Stimulated activated CD8-positive, alpha-beta memory T cell treated with anti-CD3 and anti-CD28 coated beads, Interleukin-12 subunit alpha, Interleukin-12 subunit beta, amount 100 ng/mL, for 24 hours (primary cell): ENCODE measurements around the gene FAM221A.
"Not testable (repeated sequence)": the region's sequence is repeated elsewhere in the genome, so short reads cannot be mapped to it uniquely, and the experiment has no call there.

Source experiments
- DNase-seq: peaks from one replicate; pipeline ENCODE4 v3.0.0-alpha.2; 2020; ENCODE audit errors: extremely low read depth

The FAM221A gene

DNA sequence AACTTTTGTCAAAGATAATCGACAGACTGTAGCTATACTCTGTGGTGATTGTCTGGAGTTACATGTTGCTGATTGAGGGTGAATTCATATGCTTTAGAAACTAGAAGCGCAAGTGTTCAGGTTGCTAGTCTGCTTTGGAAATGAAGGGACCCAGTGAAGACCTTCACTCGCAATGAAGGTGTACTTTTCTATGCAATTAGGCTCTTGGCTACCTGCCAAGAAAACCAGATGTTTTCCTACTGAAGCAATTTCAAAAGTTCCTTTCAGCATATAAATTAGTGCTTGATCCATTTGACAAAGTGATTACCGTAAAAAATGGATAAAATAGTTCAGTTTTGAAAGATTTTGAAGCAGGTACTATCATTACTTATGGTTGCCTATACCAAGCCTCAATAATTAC, 20.0 kb downstream of the FAM221A start:
- no peak for DNase-seq

DNA sequence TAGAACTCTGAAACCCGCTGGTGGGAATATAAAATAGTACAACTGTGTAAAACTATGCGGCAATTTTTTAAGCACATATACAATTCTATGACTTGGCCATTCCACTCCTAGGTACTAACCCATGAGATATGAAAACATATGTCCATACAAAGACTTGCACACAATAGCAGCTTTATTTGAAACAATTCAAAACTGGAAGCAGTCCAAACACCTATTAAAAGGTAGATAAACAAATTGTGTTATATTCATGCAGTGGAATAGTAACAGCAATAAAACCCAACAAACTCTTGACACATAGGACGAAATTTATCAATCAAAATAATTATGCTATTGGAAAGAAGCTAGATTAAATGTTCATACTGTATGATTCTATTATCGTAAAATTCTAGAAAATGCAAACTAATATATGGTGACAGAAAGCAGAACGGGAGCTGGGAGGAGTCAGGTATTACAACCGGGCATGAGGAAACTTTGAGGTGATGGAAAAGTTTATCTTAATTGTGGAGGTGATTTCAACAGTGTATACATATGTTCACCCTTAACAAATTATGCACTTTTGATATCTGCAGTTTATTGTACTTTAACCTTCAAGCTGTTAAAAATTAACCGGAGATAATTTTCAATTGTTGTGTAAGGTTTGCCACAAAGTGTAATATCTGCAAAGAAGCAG, 29.2 kb downstream of the FAM221A start:
- no peak for DNase-seq

DNA sequence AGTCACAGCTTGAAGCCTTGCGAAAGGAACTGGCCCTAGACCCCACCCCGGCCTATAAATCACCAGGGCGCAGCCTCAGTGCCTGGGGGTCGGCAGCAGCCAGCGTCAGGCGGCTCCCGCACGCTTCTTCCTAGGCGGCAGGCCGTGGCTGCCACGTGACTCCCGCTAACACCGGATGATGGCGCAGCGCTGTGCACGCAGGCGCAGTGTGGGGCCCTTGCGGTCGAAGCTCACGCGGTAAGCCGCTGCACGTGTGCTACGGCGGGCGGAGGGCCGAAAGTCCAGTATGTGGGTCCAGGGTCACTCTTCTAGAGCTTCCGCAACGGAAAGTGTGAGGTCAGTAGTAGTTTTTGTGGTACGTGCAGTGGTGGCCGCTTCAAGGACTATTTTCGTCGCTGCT, 30.0 kb downstream of the FAM221A start, which contains the start of gene STK31:
TSS of gene STK31 (plus strand) at position 220 of the 400 bp plus-strand sequence. CDS start at position 287, 67 bp downstream.
- no peak for DNase-seq

DNA sequence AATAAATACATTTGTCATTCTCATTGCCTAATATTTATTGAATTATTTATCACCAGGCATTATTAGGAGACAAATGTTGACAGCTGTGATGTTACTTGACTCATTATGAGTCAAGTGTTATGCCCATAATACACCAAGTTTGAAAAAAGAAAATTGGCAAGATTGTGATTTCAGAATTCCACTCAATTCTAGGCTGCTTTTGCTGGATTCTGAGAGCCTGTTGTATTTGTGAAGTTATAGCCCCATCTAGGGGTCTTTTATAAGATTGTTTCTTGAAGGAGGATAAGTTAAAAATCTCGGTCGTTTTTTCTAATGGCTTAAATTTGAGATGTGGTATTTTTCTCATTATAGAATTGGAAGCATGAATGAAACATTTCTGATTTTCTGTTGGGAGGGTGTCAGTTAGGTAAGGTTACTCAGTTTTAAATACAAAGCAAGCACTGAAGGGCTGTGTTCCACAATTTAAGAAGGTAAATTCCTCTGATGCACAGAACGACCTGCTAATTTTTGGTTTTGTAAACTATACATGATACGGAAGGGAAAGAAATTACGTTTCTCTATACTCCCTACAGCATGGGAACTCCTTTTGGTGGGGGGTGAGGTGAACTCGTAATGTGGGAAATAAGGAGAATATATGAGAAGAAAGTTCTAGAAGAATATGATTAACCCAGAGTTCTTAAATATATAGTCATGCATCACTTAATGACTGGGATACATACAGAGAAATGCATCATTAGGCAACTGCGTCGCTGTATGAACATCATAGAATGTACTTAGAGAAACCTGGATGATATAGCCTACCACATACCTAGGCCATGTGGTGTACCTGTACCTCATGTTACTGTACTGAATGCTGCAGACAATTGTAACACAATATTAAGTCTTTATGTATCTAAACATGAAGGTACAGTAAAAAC, 32.6 kb downstream of the FAM221A start:
- DNase-seq: no peak

DNA sequence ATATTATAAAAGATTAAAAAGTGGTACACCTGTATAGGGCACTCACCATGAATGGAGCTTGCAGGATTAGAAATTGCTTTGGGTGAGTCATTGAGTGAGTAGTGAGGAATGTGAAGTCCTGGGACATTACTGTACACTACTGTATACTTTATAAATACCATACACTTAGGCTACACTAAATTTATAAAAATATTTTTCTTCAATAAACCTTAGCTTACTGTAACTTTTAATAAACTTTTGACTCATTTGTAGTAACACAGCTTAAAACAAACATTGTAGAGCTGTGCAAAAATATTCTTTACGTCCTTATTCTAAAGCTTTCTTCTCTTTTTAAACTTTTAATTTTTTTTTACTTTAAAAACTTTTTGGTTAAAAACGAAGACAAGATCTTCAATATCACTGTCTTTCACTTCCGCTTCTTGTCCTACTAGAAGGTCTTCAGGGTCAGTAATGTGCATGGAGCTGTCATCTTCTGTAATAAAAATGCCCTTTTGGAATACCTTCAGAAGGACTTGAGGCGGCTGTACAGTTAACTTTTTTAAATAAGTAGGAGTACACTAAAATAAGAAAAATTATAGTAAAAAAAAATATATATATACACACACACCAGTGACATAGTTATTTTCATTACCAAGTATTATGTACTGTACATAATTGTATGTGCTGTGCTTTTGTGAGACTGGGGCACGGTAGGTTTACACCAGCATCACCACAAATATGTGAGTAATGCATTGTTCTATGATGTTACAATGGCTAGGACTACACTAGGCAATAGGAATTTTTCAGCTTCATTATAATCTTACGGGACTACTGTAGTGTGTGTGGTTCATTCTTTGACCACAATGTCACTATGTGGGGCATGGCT, 33.5 kb downstream of the FAM221A start:
- no peak for DNase-seq

DNA sequence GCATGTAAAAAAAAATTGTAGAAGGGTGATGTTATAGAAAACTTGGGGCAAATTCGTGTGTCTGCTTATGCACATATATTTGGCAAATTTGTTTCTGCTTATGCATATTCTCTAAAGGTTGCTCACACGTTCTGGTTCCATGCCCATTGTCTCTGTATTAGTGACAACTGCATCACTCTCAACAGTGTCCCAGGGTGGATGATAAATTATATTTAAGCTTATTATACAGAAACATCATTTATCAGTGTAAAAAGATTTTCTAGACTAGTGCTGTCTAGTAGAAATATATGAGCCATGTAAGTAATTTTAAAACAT, 34.1 kb downstream of the FAM221A start:
- DNase-seq: no peak

DNA sequence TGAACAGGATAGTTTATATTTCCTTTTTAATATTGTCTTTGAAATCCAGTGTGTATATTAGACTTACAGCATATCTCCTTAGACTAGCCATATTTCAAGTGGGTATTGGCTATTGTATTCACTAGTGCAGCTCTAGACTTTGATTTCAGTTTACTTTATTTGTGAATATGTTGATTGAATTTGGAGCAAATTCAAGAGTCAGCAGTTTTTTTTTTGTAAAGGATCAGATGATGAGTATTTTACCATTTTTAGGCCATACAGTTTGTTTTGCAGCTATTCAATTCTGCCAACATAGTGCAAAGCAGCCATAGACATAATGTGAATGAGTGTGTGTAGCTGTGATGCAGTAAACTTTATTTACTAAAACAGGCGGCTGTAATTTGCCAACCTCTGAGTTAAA, 34.6 kb downstream of the FAM221A start:
- DNase-seq: no peak

DNA sequence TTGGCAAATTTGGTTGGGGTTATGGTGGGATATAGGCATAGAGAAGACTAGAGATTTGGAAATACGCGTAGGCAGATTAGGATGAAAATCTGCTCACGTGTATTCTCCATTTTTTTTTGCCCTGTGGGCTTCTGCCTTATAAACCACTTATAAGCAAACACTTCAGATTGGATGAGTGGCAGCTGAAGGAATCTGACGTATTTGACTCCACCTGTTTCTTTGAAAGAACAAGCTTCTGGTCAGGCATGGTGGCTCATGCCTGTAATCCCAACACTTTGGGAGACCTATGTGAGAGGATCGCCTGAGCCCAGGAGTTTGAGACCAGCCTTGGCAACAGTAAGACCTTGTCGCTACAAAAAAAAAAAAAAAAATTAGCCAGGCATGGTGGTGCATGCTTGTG, 35.1 kb downstream of the FAM221A start:
- no peak for DNase-seq

DNA sequence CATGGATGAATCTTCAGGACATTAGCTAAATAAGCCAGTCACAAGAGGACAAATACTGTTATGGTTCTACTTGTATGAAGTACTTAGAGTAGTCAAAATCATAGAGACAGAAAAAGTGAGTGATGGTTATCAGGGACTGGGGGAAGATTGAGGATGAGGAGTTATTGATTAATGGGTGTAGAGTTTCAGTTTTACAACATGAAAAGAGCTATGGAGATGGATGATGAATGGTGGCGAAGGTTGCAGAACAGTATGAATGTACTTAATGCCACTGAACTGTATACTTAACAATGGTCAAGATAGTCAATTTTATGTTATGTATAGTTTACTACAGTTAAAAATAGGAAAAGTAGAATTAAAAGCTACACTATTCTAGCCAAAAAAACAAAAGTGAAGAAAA, 37.8 kb downstream of the FAM221A start:
- no peak for DNase-seq

DNA sequence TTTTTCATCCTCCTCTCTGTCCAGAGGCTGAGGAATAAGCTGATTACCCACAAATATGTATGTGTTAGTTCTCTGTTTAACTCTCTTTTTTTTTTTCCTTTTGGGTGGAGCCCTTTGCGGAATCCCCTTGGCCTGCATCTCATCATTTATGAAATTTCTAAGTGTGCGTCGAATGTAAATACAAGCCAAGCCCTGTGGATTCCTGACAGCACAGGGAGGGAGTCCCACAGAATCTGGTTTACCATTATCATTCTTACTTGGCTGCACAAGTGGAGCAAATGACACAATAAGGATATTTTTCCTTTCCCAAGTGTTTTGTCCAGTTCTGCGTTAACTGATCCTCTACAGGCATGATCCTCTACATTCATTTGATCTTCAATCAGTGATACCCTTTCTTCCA, 41.5 kb downstream of the FAM221A start:
- no peak for DNase-seq

DNA sequence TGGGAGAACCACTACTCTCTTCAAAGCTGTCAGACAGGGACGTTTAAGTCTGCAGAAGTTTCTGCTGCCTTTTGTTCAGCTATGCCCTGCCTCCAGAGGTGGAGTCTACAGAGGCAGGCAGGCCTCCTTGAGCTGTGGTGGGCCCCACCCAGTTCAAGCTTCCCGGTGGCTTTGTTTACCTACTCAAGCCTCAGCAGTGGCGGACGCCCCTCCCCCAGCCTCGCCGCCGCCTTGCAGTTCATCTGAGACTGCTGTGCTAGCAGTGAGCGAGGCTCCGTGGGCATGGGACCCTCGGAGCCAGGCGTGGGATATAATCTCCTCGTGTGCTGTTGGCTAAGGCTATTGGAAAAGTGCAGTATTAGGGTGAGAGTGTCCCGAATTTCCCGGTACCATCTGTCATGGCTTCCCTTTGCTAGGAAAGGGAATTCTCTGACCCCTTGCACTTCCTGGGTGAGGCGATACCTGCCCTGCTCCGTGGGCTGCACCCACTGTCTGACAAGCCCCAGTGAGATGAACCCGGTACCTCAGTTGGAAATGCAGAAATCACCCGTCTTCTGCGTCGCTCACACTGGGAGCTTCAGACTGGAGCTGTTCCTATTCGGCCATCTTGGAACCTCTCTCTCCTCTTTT, 42.7 kb downstream of the FAM221A start:
- DNase-seq: not testable (repeated sequence)

DNA sequence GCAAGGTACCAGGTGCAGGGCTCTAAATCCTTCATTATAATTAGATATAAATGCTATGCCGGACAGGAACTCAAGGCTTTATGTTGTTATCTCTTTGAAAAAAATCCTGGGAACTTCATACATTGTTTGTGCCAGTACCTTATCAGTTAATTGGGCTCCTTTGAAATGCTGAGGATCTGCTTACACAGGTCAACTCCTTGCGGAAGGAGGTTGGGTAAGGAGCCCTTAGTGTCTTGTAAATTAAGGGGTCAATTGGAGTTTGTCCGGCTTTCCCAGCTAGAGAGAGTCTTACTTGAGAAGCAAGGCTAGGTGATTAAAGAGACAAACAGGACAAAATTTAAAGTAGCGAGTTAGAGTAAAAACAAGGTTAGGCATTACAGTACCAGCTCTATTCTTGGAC, 44.1 kb downstream of the FAM221A start:
- not testable (repeated sequence) for DNase-seq

DNA sequence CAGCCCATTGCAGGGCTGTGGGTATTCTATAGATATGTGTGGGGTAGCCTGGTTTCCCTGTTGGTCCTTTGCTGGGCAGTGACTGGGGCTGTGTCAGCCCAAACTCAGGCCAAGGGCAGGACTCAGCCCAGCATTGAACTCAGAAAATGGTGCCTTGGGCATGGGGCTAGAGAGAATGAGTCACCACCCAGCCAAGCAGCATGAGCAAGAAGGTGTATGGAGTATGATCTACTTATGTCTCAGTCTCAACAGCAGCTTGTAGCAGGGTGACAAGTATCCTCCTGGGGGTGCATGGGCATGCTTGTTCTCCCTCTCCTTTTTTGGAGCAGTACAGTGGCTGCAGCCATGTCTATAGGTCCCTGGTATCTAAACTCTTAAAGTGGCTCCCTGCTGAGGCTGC, 62.1 kb downstream of the FAM221A start:
- no peak for DNase-seq

DNA sequence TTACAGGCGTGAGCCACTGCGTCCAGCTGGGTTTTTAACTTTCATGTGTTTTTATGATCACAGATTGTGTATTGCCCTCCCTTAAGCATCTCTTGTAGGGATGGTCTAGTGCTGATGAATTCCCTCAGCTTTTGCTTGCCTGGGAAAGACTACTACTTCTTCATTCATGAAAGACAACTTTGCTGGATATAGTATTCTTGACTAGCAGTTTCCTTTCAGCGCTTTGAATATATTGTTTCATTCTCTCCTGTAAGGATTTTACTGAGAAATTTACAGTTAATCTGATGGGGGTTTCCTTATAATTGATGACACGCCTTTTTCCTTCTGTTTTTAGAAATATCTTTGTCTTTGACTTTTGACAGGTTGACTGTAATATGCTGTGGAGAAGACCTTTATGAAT, 63.2 kb downstream of the FAM221A start:
- DNase-seq: no peak

DNA sequence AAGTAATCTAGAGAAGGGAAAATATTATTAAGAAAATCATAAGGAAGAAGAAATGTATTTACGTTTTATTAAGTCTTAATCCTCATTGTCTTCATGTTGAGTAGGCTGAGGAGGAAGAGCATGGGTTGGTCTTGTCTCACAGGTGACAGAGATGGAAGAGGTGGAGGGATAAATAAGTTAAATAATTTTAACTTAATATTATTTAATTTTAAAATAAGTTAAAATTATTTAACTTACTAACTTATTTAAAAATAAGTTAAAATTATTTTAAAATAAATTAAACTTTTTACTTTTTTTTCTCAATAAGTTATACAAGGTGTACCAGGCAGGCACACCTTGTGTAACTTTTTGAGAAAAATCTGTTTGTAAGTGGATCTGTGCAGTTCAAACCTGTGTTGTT, 66.6 kb downstream of the FAM221A start:
- no peak for DNase-seq

DNA sequence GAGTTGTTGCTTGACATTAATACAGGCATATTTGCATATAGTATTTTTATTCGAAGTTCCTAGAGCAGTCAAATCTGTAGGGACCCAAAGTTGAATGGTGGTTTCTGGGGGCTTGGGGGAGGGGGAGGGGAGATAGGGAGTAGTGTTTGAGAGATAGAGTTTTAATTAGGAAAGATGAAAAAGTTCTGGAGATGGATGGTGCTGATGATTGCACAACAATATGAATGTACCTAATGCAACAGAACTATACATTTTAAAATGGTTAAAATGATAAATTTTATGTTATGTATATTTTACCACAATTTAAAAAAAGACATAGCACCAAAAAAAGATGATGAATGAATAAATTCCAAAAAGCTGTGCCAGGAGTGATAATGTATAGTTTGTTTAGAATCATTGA, 71.9 kb downstream of the FAM221A start:
- DNase-seq: no peak
